NAMALWA (cell line): ENCODE results near the gene SEM1.
"Not testable (repeated sequence)": the region's sequence is repeated elsewhere in the genome, so short reads cannot be mapped to it uniquely, and the experiment has no call there.

Source experiments
- DNase-seq: peaks from one replicate; pipeline ENCODE4 v3.0.0-alpha.2; 2015; ENCODE audit warnings: low spot score

Gene SEM1

DNA sequence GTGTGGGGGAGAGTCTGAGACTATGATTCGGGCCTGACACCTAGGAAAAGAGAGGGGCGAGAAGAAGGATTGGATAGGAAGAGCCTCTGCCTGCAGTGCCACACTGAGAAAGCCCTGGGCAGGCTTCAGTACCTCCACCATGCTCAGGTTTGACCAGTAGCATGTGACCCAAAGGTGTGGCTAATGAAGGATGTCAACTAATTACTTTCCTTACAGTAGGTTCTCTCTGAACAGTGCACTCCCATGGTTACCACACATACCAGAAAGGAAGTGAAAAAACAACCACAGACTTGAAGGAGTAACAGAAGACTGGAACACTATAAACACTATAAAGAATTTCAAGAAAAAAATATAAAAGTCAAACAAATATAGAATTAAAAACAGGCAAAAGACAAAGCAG lies 46.2 kb downstream of the SEM1 start:
- no peak for DNase-seq

DNA sequence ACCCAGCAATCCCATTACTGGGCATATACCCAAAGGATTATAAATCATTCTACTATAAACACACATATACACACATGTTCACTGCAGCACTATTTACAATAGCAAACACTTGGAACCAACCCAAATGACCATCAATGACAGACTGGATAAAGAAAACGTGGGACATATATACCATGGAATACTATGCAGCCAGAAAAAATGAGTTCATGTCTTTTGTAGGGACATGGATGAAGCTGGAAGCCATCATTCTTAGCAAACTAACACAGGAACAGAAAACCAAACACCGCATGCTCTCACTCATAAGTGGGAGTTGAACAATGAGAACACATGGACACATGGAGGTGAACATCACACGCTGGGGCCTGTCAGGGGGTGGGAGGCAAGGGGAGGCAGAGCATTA lies 47.5 kb downstream of the SEM1 start:
- DNase-seq, result not testable (repeated sequence)

DNA sequence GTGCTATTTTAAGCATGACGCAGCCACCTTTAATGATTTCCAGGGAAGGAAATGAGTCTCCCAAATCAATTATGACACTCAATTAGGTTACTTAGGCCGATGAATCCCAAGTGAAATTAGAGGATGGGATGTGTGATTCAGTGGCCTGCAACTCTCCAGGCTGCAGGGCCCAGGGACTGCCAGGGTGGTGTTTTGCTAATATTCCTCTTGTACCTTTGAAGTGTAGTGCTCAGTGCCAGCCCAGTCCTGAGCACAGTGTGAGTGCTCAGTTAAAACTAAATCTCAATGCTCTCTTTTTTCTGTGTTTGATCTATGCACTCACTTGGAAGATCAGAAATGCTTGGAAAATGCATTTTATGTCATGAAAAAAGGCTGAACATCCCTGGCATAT lies 51.6 kb downstream of the SEM1 start:
- no peak for DNase-seq

DNA sequence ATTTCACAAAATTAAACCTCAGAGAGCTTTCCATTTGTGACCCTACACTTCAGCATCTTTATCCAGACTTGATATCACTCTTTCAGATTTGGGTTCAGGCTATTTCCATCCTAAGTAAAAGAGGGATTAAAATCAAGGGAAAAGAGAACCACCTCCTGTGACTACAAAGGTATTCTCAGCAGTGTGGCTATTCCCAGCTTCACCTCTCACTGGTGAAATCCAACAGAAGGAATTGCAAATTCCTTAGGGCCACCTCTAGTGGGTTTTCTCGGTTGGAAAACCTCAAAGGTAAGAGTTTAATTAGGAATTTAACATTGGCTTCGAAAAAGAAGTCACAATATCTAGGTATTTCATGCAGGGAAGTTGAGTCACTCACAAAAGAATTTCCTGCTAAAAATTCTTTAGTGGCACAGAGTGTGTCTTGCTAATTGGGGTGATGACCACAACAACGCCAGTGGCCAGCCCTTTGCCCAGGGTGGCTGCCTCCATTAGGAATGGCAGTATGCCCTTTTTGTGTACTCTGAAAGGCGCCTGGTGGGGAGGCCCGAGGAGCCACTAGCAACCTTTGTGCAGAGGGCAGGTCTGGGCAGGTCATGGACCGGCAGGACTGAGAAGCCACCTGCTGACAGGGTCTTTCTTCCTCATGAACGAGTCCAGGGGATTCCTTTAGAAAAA lies 52.2 kb downstream of the SEM1 start:
- DNase-seq, result no peak

DNA sequence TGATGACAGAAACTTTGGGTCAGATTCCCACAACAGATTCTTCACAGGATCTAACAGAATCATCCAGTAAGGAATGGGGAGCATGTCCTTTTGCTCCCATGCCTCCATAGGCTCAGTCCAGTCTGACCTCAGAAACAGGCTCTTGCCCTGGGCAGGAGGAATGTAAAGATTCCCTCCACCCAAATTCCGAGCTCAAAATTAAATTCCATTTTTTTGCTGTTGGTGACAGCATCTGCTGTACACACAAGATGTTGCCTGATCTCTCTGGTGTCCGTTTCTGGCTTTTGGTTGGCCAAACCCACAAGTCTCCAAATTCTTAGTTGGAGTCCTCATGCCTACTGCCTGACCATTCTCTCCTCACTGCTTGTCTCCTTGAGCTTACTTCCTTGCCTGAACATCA lies 53.7 kb downstream of the SEM1 start:
- DNase-seq, result no peak

DNA sequence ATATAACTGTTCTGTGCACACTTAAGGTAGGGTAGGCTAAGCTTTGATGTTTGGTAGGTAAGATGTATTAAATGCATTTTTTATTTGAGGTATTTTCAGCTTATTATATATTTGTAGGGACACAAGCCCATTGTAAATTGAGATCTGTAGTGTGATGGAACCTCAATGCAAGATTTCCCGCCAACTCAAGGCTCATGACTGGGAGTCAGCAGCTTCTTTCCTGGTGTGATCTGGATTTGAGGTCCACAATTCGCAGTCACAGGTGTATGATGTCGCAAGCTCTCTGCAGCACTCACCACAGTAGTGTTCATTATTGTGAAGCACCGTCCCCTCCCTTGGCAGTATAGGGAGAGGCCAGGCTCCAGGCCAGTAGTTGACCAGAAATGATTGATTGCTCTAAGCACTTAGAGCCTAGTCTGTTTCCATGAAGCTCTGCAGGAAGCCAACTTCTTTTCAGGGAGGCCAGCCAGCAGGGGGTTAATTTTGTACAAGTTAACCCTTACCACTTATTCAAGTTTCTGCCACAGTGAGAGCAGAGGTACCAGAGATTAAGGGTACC lies 54.9 kb downstream of the SEM1 start:
- no peak for DNase-seq

DNA sequence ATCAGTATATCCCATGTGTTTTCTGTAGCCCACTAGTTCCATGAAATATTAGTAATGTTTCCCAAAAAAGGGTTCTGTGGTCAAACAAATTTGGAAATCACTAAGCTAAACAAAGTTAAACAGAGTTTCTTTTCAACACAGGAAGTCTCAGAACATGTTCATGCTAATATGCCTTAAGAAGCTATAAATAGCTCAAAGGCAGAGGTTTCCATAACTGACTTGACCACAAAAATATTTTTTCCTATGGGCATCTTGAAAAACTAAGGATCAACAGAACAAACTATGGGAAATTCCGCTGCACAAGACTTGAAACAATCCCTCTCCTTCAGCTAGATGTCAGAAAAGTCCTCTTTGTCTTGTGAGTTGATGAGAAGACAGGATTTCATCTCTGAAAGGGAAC lies 59.7 kb downstream of the SEM1 start:
- no peak for DNase-seq

DNA sequence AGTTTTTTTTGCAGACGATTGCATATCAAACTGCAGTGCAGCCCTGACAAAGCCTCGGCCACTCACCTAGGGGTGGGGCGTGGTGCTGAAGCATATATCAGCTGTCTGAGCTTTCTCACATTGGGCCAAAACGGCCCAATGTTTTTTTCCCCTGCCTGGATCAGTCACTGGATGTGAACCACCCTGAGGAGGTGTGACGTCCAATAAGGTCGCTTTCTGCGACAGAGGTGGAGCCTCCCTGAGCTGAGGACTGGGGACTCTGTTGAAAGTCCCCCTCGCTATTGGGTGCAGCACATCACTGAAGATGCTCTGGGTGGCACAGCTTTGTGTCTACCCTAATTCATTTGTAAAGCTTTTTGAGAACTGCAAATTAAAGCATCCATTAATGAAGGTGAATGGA lies 60.9 kb downstream of the SEM1 start:
- no peak for DNase-seq

DNA sequence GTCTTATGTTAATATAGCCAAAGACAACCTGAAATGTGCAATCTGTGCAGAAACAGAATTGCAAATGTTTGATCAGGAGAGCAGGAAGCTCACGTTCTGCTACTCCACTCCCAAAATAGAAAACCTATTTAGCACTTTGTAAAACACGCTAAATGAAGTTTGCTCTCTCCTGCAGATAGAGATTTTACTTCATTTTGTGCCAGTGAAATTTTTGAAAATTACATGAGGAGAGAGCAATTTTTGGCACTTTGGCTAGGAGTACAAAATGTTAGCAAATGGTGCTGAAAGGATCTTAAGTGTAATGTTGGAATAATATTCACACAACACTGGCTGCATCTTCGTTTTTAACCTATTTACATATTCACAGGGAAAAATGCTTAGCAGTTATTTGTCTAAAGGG lies 61.9 kb downstream of the SEM1 start:
- no peak for DNase-seq

DNA sequence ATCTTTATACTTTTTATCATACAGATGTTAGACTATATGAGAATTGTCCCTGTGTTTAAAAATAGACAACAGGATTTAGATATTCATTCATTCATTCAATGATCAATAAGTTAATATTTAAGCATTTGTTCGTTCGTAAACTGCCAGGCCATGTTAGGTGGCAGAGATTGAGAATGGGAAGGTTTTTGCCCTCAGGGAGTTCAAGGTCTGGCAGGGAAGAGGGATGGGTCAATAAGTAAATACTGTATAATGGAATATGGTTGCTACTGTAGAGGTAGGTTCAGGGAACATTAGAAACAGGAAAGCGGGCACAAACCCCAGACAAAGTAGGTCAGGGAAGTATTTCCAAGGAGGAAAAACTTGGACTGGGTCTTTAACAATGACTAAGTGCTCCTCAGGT lies 64.6 kb downstream of the SEM1 start:
- no peak for DNase-seq

DNA sequence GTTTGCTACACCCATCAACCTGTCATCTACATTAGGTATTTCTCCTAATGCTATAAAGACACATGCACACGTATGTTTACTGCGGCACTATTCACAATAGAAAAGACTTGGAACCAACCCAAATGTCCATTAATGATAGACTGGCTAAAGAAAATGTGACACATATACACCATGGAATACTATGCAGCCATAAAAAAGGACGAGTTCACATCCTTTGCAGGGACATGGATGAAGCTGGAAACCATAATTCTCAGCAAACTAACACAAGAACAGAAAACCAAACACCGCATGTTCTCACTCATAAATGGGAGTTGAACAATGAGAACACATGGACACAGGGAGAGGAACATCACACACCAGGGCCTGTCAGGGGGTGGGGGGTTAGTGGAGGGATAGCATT lies 66.2 kb downstream of the SEM1 start:
- not testable (repeated sequence) for DNase-seq

DNA sequence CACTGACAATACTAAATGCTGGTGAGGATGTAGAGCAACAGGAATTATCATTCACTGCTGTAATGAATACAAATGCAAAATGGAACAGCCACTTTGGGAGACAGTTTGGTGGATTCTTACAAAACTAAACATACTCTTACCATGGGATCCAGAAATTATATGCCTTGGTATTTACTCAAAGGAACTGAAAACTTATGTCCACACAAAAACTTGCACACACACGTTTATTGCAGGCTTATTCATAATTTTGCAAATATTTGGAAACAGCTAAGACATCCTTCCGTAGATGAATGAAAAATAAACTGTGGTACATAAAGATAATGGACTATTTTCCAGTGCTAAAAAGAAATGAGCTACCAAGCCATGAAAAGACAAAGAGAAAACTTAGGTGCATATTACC lies 69.6 kb downstream of the SEM1 start:
- no peak for DNase-seq
